ENCODE measurements around the gene MCHR2.
A peak's percentile ranks its signal among the peaks of the same experiment; 100 is the strongest.
"Not testable (repeated sequence)": the region's sequence is repeated elsewhere in the genome, so short reads cannot be mapped to it uniquely, and the experiment has no call there.

The MCHR2 gene, protein sequence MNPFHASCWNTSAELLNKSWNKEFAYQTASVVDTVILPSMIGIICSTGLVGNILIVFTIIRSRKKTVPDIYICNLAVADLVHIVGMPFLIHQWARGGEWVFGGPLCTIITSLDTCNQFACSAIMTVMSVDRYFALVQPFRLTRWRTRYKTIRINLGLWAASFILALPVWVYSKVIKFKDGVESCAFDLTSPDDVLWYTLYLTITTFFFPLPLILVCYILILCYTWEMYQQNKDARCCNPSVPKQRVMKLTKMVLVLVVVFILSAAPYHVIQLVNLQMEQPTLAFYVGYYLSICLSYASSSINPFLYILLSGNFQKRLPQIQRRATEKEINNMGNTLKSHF

DNA sequence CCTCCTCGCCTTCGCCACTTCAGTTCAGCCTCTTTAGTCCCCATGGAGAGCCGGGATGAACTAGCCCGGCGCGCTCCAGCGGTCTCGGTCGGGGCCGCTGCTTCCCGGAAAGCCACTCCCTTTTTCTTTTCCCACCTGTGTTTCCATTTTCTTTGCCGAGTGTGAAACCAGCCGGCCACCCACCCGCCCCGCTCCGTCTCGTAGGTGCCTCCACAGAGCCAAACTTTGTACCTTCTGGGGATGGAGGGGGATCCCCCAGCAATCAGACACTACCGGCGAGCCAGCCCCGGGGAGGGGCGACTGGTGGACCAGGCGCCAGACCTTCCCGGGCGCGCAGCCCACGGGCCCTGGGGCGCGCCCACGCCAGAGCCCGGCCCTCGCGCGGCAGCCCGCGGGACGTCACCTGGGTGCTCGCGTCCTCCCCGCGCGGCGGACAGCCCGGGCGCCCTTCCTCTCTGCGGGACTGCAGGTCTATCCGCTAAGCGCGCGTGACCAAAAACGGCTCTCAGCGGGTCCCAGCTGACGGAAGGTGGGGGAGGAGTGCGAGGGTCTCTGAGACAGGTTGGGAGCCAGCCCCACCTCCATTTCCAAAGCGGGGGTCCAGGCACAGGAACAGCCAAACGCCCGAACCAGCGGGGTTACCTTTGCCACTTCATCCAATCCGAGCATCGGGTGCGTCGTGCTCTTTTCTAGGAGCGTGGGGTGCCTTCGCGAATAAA, at the start of gene MCHR2:
MCHR2 (minus strand) TSS at position 691 of the 719 bp plus-strand sequence. CDS start 38,076 bp downstream, outside the sequence.
- no peak for DNase-seq (ENCODE audit: low read depth)

DNA sequence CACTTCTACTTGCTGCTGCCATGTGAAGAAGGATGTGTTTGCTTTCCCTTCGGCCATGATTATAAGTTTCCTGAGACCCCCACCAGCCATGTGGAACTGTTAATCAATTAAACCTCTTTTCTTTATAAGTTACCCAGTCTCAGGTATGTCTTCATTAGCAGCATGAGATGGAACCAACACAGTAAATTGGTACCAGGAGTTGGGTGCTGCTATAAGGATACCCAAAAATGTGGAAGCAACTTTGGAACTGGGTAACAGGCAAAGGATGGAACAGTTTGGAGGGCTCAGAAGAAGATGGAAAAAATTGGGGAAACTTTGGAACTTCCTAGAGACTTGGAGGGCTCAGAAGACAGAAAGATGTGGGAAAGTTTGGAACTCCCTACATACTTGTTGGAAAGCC, 44.5 kb upstream of the MCHR2 start:
- DNase-seq (ENCODE audit: low read depth) = not testable (repeated sequence)

DNA sequence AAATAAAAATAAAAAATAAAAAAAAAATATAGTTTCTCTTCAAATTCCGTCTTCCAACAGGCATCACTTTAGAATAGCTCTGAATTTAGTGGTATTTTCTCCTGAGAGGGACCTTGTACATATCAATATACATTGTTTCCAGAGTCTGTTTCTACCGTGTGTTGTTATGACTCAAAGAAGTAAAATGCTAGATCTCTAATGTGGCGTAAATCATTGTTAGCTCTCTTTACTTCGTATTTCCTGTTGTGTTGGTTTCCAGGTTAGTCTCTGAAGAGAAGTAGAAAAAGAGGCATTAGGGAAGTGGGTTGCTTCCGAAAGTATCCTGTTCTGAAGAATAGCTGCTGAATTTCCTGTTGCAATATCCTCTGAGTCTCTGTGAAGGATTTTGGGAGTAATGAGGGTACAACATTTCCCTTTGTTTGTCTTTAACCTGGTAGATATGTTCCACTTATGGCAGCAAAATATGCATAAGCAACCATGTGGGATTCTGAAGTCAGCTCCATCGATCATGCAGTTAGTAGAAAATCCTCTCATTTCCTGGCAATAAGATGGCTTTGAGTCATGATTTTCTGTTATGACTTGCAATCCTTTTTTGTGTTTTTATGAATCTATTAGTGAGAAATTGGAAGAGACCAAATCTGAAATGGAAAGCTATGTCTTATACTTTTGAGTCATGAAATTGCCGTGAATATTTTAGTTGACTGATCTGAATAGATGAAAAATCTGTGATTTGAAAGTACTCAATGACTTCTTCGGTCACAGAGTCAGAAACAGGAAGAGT, 42.0 kb upstream of the MCHR2 start:
- DNase-seq (ENCODE audit: low read depth) = no peak

DNA sequence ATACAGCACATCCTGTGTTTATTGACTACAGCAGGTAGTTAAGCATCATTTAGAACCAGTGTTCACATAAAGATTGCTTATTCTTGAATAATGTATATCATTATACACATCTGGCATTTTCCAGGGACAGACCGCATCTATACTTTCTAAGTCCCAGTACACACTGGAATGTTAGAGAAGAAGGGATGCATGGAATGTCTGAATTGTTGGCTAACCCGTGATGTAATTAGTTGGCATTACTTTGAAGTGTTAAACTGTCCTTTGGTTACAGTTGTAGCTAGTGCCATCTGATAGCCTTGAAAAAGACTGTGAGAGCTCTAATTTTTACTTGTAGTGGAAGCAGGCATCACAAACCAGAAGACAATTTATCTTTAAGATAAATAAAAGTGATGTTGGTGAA, 29.8 kb upstream of the MCHR2 start:
- DNase-seq (ENCODE audit: low read depth) = no peak

DNA sequence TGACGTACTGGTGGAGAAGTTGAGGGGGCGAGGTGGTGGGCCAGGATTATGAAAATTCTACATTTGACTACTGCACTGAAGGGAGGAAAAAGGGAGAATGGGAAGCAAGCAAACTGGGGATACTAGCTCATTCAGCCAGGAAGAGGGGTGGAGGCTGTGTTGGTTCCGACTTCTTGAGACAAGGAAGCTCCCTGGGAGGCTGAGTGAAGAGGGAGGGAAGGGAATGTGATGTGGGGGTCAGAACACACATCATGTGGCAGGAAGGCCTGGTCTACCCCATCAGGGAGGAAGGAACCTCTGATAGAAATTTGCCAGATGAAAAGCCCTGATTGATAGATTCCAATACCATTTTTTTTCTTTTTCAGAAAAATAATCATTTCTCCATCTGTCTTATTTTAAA, 28.8 kb upstream of the MCHR2 start:
- DNase-seq (ENCODE audit: low read depth) = no peak

DNA sequence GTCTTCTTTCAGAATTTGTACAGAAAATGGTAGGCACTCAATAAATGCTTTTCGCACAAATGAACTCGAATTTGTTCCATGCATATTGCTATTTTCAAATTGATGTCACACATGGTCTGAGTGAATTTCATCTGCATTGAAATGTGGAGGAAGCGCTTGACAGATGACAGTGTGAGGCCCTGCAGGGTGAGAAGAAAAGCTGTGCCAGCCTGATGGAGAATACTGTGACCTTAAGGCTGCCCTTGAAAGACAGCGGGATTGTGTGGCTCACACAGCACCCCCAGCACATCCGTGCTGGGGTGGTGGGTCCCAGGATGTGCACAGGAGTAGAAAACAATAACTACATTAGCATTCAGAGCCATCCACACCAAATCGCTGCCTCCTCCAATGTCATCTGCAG, 14.8 kb upstream of the MCHR2 start:
- no peak for DNase-seq (ENCODE audit: low read depth)

DNA sequence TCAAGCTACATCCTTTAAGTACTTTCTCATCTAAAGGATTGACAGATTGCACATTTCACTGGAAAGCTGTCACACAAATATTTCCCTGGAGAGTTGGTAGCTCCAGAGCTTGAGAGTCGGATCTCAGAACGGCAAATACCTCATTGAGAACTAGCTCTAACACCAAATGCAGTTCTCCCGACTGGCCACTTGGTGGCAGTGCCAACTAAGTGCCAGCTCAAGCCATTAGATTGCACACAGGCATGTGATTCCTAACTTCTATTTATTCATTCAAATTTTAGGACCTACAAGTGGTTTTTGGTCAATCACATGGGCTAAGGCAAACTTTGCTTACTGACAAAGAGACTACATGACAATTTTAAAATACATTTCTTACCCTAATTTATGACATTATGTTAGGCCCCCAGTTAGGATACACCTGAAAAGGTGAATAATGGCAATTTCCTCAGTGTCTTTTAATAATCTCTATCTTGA, 7.9 kb upstream of the MCHR2 start:
- peak; percentile 5 for DNase-seq (ENCODE audit: low read depth)

DNA sequence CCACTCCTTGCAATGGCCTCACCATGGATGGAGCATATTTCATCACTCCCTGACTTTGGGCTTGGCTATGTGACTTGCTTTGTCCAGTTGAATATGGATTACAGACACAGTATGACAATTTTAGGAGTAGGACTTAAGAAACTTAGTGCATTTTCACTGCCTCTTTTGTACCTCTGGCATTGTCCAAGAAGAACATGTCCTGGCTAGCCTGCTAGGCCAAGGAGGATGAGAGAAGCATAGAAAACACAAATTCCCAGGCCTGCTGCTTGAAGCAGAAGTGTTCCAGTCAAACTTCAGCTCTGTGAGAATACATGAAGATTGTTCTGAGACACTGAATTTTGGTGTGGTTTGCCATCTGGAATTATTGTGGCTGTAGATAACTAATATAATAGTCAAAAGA, 3.1 kb upstream of the MCHR2 start:
- no peak for DNase-seq (ENCODE audit: low read depth)

DNA sequence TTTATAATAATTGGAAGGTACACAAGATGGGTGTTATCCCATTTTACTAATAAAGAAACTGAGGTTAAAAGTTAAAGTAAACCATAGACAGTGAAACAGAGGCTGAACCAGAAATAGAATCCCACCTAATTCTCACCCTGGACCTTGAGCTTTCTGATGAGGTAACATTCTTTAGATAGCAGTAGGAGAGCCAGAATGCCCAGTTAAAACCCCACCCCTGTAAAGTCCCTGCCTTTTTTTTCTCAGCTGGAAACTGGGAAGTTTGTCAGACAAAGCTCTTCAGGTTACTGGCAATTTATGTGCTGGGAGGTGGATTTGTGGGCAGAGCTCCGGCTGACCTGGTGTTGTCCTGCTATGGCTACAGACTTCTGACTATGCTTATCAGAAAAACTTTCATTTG, 1.9 kb upstream of the MCHR2 start:
- no peak for DNase-seq (ENCODE audit: low read depth)

DNA sequence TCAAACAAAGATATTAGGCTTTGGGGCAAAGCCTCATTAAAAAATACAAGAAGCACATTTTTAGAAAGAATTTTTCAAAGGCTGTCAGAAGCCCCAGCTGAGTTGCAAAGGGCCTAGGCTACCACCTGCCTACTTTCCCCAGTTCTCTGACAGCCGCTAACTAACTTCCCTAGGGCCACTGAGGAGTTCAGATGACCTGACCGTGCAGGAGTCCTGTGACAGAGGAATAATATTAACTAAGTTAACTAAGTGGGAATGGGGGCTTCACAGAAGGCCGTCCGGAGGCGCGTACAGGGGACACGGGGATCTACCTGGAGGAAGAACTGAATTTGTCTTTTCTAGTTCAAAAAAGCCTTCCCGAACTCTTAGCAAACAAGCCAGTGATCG, 884 bp downstream of the MCHR2 start:
- no peak for DNase-seq (ENCODE audit: low read depth)

DNA sequence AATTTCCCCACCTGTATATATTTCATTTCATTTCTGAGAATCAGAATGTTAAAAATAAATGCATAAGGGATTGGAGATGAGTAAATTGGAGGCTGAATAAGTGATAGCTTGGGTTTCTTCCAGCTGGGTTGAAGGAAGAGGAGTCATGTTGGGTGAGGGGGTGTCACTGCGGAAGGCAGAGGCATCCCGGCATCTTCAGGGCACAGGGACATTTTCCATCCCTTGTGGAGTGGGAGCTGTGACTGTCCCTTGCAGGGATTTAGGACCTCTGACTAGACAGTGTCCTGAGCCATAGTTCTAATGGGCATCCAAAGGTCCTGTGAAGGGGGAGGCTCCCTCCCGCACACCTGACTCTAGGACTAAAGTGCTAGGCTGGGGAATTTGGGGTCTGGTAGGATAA, 2.1 kb downstream of the MCHR2 start:
- no peak for DNase-seq (ENCODE audit: low read depth)

DNA sequence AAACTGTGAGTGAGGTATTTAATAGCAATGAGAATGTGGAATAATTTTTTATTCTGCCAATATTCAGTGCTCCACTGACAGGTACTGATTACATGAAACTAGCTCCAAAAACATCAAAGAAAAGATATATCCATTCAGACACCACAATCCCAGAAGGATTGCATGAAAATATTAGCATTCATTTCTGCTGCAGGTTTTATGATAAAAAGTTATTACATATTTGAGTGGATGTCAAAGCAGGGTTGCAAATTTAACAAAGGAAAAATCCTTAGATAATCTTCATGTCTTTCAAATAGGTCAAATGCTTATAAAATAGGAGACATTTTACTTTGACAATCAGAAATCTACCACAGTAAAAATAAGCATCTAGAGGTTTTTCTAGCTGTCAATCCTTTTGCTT, 13.3 kb downstream of the MCHR2 start:
- no peak for DNase-seq (ENCODE audit: low read depth)

DNA sequence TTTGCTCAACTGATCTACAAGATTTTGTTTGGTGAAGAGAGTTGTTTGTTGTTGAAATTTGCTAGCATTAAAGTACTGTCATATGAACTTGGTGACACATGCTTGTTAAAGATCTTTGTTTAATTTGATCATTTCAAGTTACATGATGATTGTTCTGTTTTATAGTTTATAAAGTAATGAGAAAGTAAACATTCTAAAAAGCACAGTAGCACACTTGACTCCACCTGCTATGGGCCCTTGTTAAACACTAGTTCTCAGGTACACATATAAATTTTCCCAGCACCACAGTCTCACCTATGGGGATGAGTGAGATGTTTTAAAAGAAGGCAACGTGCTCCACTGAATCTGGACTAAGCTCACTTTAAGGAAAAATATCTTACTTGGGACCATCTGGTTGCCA, 14.1 kb downstream of the MCHR2 start:
- no peak for DNase-seq (ENCODE audit: low read depth)

DNA sequence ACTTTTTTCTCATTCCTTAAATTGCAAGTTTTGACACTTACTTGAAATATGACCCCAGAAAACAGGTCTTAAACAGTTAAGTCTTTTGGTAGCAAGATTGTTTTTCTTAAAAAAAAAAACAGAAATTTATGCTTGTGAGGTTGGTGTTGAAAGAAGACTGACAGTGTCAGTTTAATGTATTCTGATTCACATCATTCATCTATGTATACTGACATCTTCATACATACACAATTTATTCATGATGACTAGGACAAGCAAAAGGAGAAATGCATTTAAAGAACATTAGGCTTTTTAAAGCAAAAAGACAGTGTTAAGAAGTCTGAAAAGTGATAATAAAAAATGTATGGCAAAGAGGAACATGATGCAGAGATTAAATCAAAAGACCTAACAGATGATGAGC, 27.0 kb downstream of the MCHR2 start:
- DNase-seq (ENCODE audit: low read depth) = no peak

DNA sequence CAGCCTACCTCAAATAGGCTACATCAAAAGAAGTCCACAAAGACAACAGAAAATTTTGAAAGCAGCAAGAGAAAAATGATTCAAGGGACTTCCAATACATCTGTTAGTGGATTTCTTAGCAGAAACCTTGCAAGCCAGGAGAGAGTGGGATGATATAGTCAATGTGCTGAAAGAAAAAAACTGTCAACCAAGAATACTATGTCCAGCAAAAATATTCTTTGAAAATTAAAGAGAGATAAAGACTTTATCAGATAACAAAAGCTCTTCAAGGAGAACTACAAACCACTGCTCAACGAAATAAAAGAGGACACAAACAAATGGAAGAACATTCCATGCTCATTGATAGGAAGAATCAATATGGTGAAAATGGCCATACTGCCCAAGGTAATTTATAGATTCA, 34.0 kb downstream of the MCHR2 start:
- DNase-seq (ENCODE audit: low read depth) = no peak

DNA sequence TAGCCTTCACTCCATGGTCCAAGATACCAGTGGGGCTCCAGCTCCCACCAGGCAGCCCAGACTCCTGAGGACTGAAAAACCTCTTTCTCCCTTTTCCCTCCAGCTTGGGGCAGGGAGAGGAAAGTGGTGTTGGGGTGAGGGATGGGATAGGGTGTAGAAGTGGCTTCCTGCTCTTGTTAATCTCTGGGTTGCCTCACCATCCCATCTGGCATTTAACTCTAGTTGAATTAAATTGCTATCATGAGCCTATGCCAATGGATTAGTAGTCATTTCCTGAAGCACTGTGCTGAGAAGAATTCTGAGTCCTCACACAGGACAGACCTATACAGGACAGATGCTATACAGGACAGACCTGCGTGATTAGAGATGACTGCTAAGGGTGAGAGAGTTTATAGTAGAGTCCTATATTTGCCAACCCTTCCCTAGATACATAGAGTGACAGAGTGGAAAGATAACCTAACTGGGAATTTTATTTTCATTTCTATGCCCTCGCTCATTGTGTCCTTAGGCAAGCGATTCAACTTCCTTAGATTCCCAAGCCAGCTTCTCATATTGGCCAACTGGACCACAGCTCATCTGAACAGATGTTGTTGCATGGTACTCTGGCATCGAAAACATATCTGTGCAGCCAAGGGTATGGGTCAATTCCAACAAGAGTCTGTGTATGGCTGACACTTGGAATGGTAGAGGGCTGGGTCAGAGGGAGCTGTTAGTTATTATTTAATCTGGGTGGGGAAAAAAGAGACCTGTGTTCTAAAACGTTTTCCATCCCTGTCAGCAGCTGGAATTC, 42.8 kb downstream of the MCHR2 start:
- DNase-seq (ENCODE audit: low read depth) = no peak

DNA sequence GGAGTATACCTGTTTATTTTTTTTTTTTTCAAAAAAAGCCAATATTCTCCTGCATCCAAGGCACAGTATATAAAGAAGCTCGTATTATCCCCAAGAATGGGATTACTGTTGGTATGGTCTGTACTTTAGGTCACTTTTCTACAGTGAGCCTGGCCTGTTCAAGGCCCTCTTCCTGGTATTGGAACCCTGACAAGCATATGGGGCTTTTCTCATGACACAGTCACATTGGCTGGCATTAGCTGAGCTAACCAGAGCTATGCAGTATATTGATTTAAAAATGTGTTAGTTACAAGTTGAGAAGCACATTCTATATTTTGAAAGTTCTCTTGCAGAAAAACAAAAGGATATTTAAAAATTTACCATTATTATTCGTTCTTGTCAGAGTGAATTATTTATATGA, 48.0 kb downstream of the MCHR2 start:
- no peak for DNase-seq (ENCODE audit: low read depth)

DNA sequence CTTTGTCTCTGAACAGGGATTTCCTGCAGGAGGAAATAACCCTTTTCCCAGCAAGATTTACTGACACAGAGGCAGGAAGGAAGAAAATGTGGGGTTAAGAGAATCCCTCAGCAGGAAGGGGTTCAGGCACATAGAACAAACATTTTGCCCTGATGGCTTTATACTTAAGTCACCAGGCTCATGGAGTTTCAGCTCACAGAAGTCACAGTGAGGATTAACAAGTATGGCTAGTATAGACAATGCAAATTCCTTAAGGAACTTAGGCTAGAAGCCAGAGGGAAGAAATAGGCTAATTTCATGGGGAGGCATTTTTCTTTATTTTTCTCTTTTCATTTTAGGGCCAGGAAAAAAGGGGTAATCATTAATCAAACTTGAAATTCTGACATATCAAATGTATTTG, 50.2 kb downstream of the MCHR2 start:
- no peak for DNase-seq (ENCODE audit: low read depth)

DNA sequence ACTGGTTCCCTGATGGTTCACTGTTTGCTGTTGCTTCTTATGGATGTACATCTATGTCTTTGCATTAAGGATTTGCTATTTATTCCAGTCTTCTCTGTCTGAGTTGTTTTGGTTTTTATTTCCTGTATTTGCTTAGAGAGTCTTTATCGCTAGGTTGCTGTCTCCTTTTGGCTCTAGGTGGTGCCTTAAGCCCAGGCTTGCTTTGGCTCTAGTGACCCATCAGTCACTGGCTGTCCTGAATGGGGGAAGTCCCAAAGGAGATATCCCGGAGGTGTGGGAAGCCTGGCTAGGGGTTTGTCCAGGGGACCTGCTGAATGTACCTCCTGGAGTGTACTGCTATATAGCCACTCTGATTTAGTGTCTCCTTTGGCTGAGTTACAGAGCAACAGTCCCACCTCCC, 53.4 kb downstream of the MCHR2 start:
- DNase-seq (ENCODE audit: low read depth) = no peak

DNA sequence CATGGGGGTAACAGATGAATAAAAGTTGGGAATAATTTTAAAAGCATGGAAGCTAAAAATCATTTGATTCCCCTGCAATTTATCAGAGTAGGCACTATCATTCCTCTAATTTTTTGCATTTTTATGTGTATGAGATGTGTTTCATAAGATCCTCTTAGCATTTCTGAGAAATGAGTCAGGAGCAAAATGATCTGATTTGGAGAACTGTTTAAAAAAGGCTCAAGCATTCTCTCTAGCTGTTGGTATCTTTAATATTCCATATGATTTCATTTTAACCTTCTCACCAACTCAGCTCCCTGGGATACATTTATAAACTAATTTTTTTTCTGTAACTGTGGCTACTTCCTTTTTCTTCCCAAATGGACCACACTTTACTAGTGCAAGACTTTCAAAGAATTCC, 60.9 kb downstream of the MCHR2 start:
- DNase-seq (ENCODE audit: low read depth) = no peak

DNA sequence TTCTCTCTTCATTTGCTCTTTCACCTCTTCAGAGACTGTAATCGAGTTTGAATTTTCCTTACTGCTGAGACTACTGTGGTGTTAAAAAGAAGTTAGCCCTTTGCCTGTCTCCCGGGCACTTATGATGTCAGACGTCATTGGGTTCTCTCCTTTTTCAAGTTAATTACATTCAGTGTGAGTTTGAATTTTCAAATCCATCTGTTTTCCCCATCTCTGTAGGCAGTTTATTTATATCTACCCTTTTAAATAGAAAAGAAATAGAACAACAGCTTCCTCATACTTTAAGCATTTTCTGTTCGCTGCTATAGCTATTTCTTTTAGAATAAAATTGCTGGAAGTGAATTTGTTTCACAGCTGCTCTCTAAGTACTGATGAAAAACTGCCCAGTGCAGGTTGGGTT, 81.4 kb downstream of the MCHR2 start:
- DNase-seq (ENCODE audit: low read depth) = no peak
